SK-N-SH (cell line): Measurements from ENCODE around the gene TMEM87B. TPM values are rescaled to one million over a fixed set of nuclear protein-coding genes. Genes with fewer than 3 reads are reported as not detected.

ENCODE experiments used
- CTCF ChIA-PET: fragments of 300-600, 350-600 bp; formaldehyde crosslinking; extraction: SDS; loops from one replicate; lab custom pipeline; 2021; lab: Yijun Ruan, JAX
- POLR2A ChIA-PET: fragments of 350-600 bp; sonication (Branson Sonifier 250); formaldehyde crosslinking; extraction: SDS; loops from one replicate; lab custom pipeline; 2020; ENCODE audit warnings: antibody characterized with exemption, inconsistent platforms; lab: Yijun Ruan, JAX
- DNase-seq: peaks from one replicate; pipeline ENCODE4 v3.0.0; 2012
- H2AFZ ChIP-seq: fragments of 200-600 bp; sonication (generic); 2 replicates; pipeline ENCODE4 v1.8.1; 2016; ENCODE audit warnings: antibody characterized with exemption, mild to moderate bottlenecking, low read depth
- H3F3A ChIP-seq: fragments of 200-600 bp; sonication (generic); replicated peaks from 2 replicates; pipeline ENCODE3; 2016; ENCODE audit warnings: antibody characterized with exemption, mild to moderate bottlenecking; ENCODE audit not compliant: insufficient read depth
- H3K27ac ChIP-seq, 2 experiments: fragments of 200-500 bp in 1 of 2; fragments of 200-600 bp in 1 of 2; sonication (Bioruptor generic) in 1 of 2; sonication (generic), shearing (Covaris generic) in 1 of 2; 2 replicates each; pipeline versions ENCODE4 v1.5.1 to v1.6.1; 2014 to 2016; ENCODE audit warnings: low read depth in 2 of 2, inconsistent platforms in 1 of 2, low read length in 1 of 2, mild to moderate bottlenecking in 1 of 2, mixed read lengths in 1 of 2
- H3K27me3 ChIP-seq: fragments of 200-600 bp; sonication (generic), shearing (Covaris generic); 2 replicates; pipeline ENCODE4 v1.6.1; 2016; ENCODE audit warnings: mixed run types; ENCODE audit not compliant: insufficient read depth
- H3K36me3 ChIP-seq, 2 experiments: fragments of 200-500 bp in 1 of 2; fragments of 200-600 bp in 1 of 2; sonication (Bioruptor generic) in 1 of 2; sonication (generic) in 1 of 2; replicated peaks in 1 of 2; 2 replicates each; pipeline versions ENCODE3 to v1.5.1; 2014 to 2016; ENCODE audit warnings: low read length in 1 of 2, mild to moderate bottlenecking in 1 of 2; ENCODE audit not compliant: insufficient read depth in 2 of 2, control insufficient read depth in 1 of 2
- H3K4me1 ChIP-seq, 2 experiments: fragments of 200-500 bp in 1 of 2; fragments of 200-600 bp in 1 of 2; sonication (Bioruptor generic) in 1 of 2; sonication (generic), shearing (Covaris generic) in 1 of 2; 2 replicates each; pipeline versions ENCODE4 v1.5.1 to v1.6.1; 2014 to 2016; ENCODE audit warnings: low read depth in 1 of 2, low read length in 1 of 2, mixed run types in 1 of 2; ENCODE audit not compliant: insufficient read depth in 2 of 2, control insufficient read depth in 1 of 2
- H3K4me2 ChIP-seq: fragments of 200-600 bp; sonication (generic), shearing (Covaris generic); 2 replicates; pipeline ENCODE4 v1.6.1; 2017; ENCODE audit warnings: mixed run types
- H3K4me3 ChIP-seq, 2 experiments: fragments of 200-500 bp in 1 of 2; fragments of 200-600 bp in 1 of 2; sonication (Bioruptor generic) in 1 of 2; sonication (generic), shearing (Covaris generic) in 1 of 2; 2 replicates each; pipeline versions ENCODE4 v1.5.1 to v1.8.1; 2014 to 2016; ENCODE audit warnings: low read depth in 2 of 2, inconsistent platforms in 1 of 2, low read length in 1 of 2, mild to moderate bottlenecking in 1 of 2, mixed read lengths in 1 of 2, moderate library complexity in 1 of 2
- H3K79me2 ChIP-seq: fragments of 200-600 bp; sonication (generic); 2 replicates; pipeline ENCODE4 v1.8.1; 2017; ENCODE audit warnings: mild to moderate bottlenecking; ENCODE audit not compliant: insufficient read depth
- H3K9ac ChIP-seq: fragments of 200-600 bp; sonication (generic); 2 replicates; pipeline ENCODE4 v1.6.1; 2017; ENCODE audit warnings: mixed run types
- H3K9me2 ChIP-seq: fragments of 200-600 bp; sonication (generic); 2 replicates; pipeline ENCODE4 v1.6.1; 2017; ENCODE audit warnings: mixed run types
- H3K9me3 ChIP-seq: fragments of 200-600 bp; sonication (generic); 2 replicates; pipeline ENCODE4 v1.6.1; 2017; ENCODE audit warnings: mixed run types, mild to moderate bottlenecking, moderate library complexity
- H4K20me1 ChIP-seq: fragments of 200-600 bp; sonication (generic); 2 replicates; pipeline ENCODE4 v1.6.1; 2017; ENCODE audit warnings: mild to moderate bottlenecking, mixed run types; ENCODE audit not compliant: insufficient read depth
- EP300 ChIP-seq, 2 experiments: IDR thresholded peaks; 2 replicates each; pipeline versions ENCODE4 v1.4.0 to v1.6.1; 2012; ENCODE audit warnings: borderline replicate concordance in 1 of 2, low read depth in 1 of 2, low read length in 1 of 2
- FOXJ3 ChIP-seq: sonication (generic); formaldehyde crosslinking; IDR thresholded peaks from 2 replicates; pipeline ENCODE4 v1.5.1; 2020; ENCODE audit warnings: mild to moderate bottlenecking, missing genetic modification reagents
- GABPA ChIP-seq: IDR thresholded peaks from 2 replicates; pipeline ENCODE4 v1.4.0; 2012; ENCODE audit warnings: low read depth, mild to moderate bottlenecking
- GATA2 ChIP-seq: sonication (generic); formaldehyde crosslinking; IDR thresholded peaks from 2 replicates; pipeline ENCODE4 v1.5.0; 2020; ENCODE audit warnings: mild to moderate bottlenecking, missing genetic modification reagents
- JUND ChIP-seq: IDR thresholded peaks from 2 replicates; pipeline ENCODE4 v1.4.0; 2012
- MEF2A ChIP-seq: IDR thresholded peaks from 2 replicates; pipeline ENCODE4 v1.4.0; 2012; ENCODE audit warnings: low read depth, borderline replicate concordance
- NRF1 ChIP-seq: IDR thresholded peaks from 2 replicates; pipeline ENCODE4 v1.6.1; 2012; ENCODE audit warnings: low read depth, mild to moderate bottlenecking, low read length
- RCOR1 ChIP-seq: fragments of 150-350 bp; IDR thresholded peaks from 2 replicates; pipeline ENCODE4 v1.6.1; 2017; ENCODE audit warnings: antibody characterized with exemption, low read length
- RFX5 ChIP-seq: IDR thresholded peaks from 2 replicates; pipeline ENCODE4 v1.6.1; 2012; ENCODE audit warnings: mild to moderate bottlenecking, improper control_type of control experiment, low read length
- RXRA ChIP-seq: IDR thresholded peaks from 2 replicates; pipeline ENCODE4 v1.4.0; 2012; ENCODE audit warnings: low read depth, mild to moderate bottlenecking, borderline replicate concordance
- SMC3 ChIP-seq: IDR thresholded peaks from 2 replicates; pipeline ENCODE4 v1.6.1; 2012; ENCODE audit warnings: low read depth, low read length, improper control_type of control experiment
- TAF1 ChIP-seq: IDR thresholded peaks from 2 replicates; pipeline ENCODE4 v1.6.1; 2012; ENCODE audit warnings: low read depth, mild to moderate bottlenecking, low read length, moderate library complexity, borderline replicate concordance
- TCF12 ChIP-seq: IDR thresholded peaks from 2 replicates; pipeline ENCODE4 v1.4.0; 2012
- WGBS: methylation state at CpG from one replicate; pipeline ENCODE4 v1.1.6; 2017; ENCODE audit warnings: low lambda C conversion rate; 5-methylcytosine and 5-hydroxymethylcytosine counted together
- polyA plus RNA-seq, 3 experiments: library from polyadenylated mRNA; depleted of rRNA; stranded (reverse); fragments of >200 nt; gene quantifications; 2 replicates each; pipeline ENCODE4 v1.2.3, GENCODE V29; 2012
- TF ChIP-seq, protein P1 (sequence below): fragments of 150-350 bp; IDR thresholded peaks from 2 replicates; pipeline ENCODE4 v1.6.1; 2017; ENCODE audit warnings: antibody characterized with exemption, low read length, low read depth, borderline replicate concordance
- TF ChIP-seq, protein P2 (sequence below): IDR thresholded peaks from 2 replicates; pipeline ENCODE4 v1.4.0; 2012; ENCODE audit warnings: low read depth, borderline replicate concordance
- TF ChIP-seq, protein P3 (sequence below): IDR thresholded peaks from 2 replicates; pipeline ENCODE4 v1.4.0; 2012; ENCODE audit warnings: low read depth

The TMEM87B gene
- polyA plus RNA-seq, 1 of the 3 experiments (the other 2 are of a cell fraction): 7.9 TPM

DNA sequence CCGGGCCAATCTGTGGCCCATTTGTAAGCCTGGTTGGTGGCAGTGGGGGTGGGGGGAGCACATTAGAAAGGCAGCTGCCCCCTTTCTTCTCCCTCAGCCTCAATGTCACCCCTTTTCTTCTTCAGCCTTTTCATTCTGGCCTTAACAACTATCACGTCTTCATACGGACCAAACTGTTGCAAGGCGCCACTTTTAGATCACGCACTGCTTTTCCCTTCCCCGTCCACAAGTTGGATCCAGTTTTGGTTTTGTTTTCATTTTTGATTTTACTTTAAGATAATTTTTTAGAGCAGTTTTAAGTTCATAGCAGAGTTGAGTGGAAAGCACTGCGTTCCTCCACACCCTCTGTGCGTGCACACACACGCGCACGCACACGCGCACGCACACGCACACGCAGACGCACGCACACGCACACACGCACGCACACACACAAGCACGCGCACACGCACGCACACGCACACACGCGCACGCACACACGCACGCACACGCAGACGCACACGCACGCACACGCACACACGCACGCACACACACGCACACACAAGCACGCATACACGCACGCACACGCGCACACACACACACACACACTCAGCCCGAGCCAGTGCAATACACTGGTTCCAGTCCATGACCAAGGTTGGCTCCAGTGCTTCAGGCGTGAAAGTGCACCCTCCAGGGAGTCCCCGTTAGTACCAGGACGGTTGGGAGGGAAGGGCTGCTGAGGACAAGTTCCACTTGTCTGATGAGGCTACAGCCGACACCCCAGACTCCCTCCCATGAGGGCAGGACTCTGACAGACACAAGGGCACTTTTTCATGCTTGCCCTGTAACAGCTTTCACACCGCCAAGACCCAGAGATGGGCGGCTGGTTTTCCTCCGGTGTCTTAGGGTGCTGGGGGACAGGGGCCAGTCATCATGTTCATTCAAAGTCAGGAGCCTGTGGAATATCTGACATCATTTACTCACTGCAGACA, 105.5 kb downstream of the TMEM87B start (continued):
- TF ChIP-seq, protein P1, sequence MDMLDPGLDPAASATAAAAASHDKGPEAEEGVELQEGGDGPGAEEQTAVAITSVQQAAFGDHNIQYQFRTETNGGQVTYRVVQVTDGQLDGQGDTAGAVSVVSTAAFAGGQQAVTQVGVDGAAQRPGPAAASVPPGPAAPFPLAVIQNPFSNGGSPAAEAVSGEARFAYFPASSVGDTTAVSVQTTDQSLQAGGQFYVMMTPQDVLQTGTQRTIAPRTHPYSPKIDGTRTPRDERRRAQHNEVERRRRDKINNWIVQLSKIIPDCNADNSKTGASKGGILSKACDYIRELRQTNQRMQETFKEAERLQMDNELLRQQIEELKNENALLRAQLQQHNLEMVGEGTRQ: no peak
- no peak for TF ChIP-seq MEF2A
- TF ChIP-seq, protein P2, sequence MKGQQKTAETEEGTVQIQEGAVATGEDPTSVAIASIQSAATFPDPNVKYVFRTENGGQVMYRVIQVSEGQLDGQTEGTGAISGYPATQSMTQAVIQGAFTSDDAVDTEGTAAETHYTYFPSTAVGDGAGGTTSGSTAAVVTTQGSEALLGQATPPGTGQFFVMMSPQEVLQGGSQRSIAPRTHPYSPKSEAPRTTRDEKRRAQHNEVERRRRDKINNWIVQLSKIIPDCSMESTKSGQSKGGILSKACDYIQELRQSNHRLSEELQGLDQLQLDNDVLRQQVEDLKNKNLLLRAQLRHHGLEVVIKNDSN: no peak
- no peak for TF ChIP-seq FOXJ3 (CRISPR knock-in tag)
- no peak for TF ChIP-seq NRF1
- TF ChIP-seq SMC3: no peak

DNA sequence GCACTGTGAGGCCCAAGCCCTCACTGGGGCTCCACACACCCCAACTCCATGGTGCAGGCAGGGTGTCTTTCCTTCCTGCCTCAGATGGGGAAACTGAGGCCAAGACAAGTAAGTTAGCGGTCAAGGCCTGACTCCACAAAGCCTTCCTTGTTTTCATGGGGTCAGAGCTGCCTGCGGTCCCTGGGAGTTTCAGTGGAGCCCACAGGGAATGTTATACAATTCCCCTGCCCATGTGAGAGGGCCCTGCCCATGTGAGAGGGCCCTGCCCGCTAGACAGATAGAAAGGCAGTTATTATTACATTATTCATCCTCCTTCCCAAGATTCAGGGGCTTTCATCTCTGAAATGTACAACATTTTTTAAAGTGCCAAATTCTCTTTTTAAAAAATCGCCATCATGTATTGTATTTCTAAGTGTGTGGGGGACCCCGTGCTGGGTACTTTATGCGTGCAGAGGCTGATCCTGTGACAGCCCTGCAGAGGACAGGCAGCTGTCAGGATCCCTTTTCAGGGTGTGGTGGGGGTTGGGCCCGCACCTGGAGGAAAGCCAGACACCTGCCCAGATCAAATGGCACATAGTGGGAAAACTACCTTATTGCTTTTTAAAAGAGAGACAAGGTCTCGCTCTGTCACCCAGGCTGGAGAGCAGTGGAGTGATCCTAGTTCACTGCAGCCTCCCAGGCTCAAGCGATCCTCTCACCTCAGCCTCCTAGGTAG, 106.5 kb downstream of the TMEM87B start:
- H3K36me3 ChIP-seq: no peaks in the 10 kb centered on the region
- no peaks in the 10 kb centered on the region for H3K4me1 ChIP-seq
- no peaks in the 10 kb centered on the region for H4K20me1 ChIP-seq
- no peaks in the 10 kb centered on the region for H3K27me3 ChIP-seq
- 91% methylated on average over 6 of the region's 9 CpGs for WGBS
- H3K9me3 ChIP-seq: no peaks in the 10 kb centered on the region
- no peak for DNase-seq
- H3K9ac ChIP-seq: no peak overlapping the region
- no peak overlapping the region for H3K4me2 ChIP-seq
- H3K27ac ChIP-seq: no peak overlapping the region
- H3K9me2 ChIP-seq: no peaks in the 10 kb centered on the region
- ChIA-PET CTCF (no interaction called here), POLR2A (no interaction called here)
- H3F3A ChIP-seq: peaks cover 3% of the 10 kb centered on the region
- TF ChIP-seq, protein P1: no peak
- no peak for TF ChIP-seq SMC3
- no peak for TF ChIP-seq GATA2 (CRISPR knock-in tag)
- H3K4me3 ChIP-seq: no peak overlapping the region
- H3K79me2 ChIP-seq: no peaks in the 10 kb centered on the region
- no peak overlapping the region for H2AFZ ChIP-seq

DNA sequence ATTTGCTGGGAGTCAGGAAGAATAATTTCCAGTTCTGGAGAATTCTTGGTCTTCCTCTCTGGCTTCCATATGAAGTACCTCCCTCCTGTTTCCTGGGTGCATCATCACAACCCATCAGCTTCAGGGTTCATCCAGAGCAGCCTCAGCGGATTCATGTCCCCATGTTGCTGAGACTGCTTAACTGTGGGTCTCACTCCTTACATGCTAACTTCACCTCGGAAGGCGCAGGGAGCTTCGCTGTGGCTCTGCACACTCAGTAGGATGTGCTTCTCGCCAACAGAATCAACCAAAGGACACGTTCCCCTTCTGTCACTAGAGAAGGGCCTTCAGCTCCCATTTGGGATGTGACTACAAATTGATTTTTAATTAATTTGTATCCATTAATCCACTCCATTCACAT, 107.3 kb downstream of the TMEM87B start:
- Histone ChIP-seq H3K4me1 (no peaks in the 10 kb centered on the region), H3K4me3 (no peak overlapping the region), H3K27me3 (no peaks in the 10 kb centered on the region), H3K9me2 (no peaks in the 10 kb centered on the region), H2AFZ (no peak overlapping the region), H3K36me3 (no peaks in the 10 kb centered on the region), H3K9me3 (no peaks in the 10 kb centered on the region), H4K20me1 (no peaks in the 10 kb centered on the region), H3K27ac (no peak overlapping the region), H3F3A (peaks cover 3% of the 10 kb centered on the region), H3K79me2 (no peaks in the 10 kb centered on the region), H3K9ac (no peak overlapping the region), H3K4me2 (no peak overlapping the region)
- WGBS: 100% methylated on average over 6 of the region's 6 CpGs
- ChIA-PET POLR2A (no interaction called here), CTCF (no interaction called here)
- no peak for TF ChIP-seq GABPA
- TF ChIP-seq RXRA: no peak
- TF ChIP-seq TAF1: no peak
- TF ChIP-seq, protein P3, sequence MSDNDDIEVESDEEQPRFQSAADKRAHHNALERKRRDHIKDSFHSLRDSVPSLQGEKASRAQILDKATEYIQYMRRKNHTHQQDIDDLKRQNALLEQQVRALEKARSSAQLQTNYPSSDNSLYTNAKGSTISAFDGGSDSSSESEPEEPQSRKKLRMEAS: no peak
- TF ChIP-seq TCF12: no peak
- no peak for TF ChIP-seq EP300 (IDR thresholded peaks at IDR 0.05; ENCODE audit: borderline replicate concordance in 1 of 2, low read depth in 1 of 2, low read length in 1 of 2)
- TF ChIP-seq RFX5: no peak
- TF ChIP-seq RCOR1: no peak
- no peak for TF ChIP-seq JUND
- DNase-seq: no peak
